NCI-H2196 treated with DMSO at 0.1 percent for 48 hours (cell line): ENCODE results near the gene GALNTL6.

ENCODE experiments used
- DNase-seq: peaks from one replicate; lab custom pipeline; 2025; ENCODE audit not compliant: unreplicated experiment; lab: John Stamatoyannopoulos, UW

GALNTL6 gene

GRCh38 chr4:171993247-171993646 lies 180.0 kb downstream of the GALNTL6 start:
- no peak for DNase-seq

GRCh38 chr4:172007889-172008288 lies 194.7 kb downstream of the GALNTL6 start:
- DNase-seq = no peak

- DNase-seq = no peak
Measured at GRCh38 chr4:172009446-172010230, 196.4 kb downstream of the GALNTL6 start.

- DNase-seq = no peak
Measured at GRCh38 chr4:172011196-172011595, 198.0 kb downstream of the GALNTL6 start.

- no peak for DNase-seq
Measured at GRCh38 chr4:172018358-172018757, 205.2 kb downstream of the GALNTL6 start.

- no peak for DNase-seq
Measured at GRCh38 chr4:172035562-172035961, 222.4 kb downstream of the GALNTL6 start.

- no peak for DNase-seq
Measured at GRCh38 chr4:172040766-172041165, 227.6 kb downstream of the GALNTL6 start.

GRCh38 chr4:172042714-172043114 lies 229.5 kb downstream of the GALNTL6 start:
- DNase-seq = no peak

GRCh38 chr4:172045981-172046380 lies 232.8 kb downstream of the GALNTL6 start:
- DNase-seq = no peak

GRCh38 chr4:172048666-172049065 lies 235.5 kb downstream of the GALNTL6 start:
- DNase-seq = no peak

- no peak for DNase-seq
Measured at GRCh38 chr4:172050911-172051310, 237.7 kb downstream of the GALNTL6 start.

- DNase-seq = no peak
Measured at GRCh38 chr4:172055046-172055445, 241.8 kb downstream of the GALNTL6 start.

- no peak for DNase-seq
Measured at GRCh38 chr4:172055498-172055897, 242.3 kb downstream of the GALNTL6 start.

- no peak for DNase-seq
Measured at GRCh38 chr4:172061204-172061603, 248.0 kb downstream of the GALNTL6 start.

- no peak for DNase-seq
Measured at GRCh38 chr4:172068506-172068905, 255.3 kb downstream of the GALNTL6 start.

- no peak for DNase-seq
Measured at GRCh38 chr4:172073590-172073989, 260.4 kb downstream of the GALNTL6 start.

GRCh38 chr4:172083272-172083671 lies 270.1 kb downstream of the GALNTL6 start:
- DNase-seq = no peak

GRCh38 chr4:172088556-172088955 lies 275.4 kb downstream of the GALNTL6 start:
- no peak for DNase-seq

GRCh38 chr4:172095161-172095560 lies 282.0 kb downstream of the GALNTL6 start:
- no peak for DNase-seq

GRCh38 chr4:172096786-172097185 lies 283.6 kb downstream of the GALNTL6 start:
- DNase-seq = no peak

GRCh38 chr4:172099376-172099775 lies 286.2 kb downstream of the GALNTL6 start:
- DNase-seq = no peak

- DNase-seq = no peak
Measured at GRCh38 chr4:172103456-172103855, 290.3 kb downstream of the GALNTL6 start.

GRCh38 chr4:172104539-172104938 lies 291.3 kb downstream of the GALNTL6 start:
- no peak for DNase-seq
